Measurements from ENCODE around the gene MCTP2.
A peak's percentile ranks its signal among the peaks of the same experiment; 100 is the strongest.

Gene MCTP2

GRCh38 chr15:94359716-94360115, 128.4 kb downstream of the MCTP2 start:
- no peak for DNase-seq

- DNase-seq: no peak
Observed at GRCh38 chr15:94360251-94360685, 128.9 kb downstream of the MCTP2 start.

GRCh38 chr15:94362385-94363092, 131.2 kb downstream of the MCTP2 start:
- DNase-seq: no peak

GRCh38 chr15:94363382-94363781, 132.0 kb downstream of the MCTP2 start:
- no peak for DNase-seq

GRCh38 chr15:94366781-94367180, 135.4 kb downstream of the MCTP2 start:
- DNase-seq: peak; percentile 16

GRCh38 chr15:94367726-94368535, 136.6 kb downstream of the MCTP2 start:
- no peak for DNase-seq

- peak; percentile 57 for DNase-seq
Observed at GRCh38 chr15:94370206-94370935, 139.0 kb downstream of the MCTP2 start.

- no peak for DNase-seq
Observed at GRCh38 chr15:94370936-94371285, 139.6 kb downstream of the MCTP2 start.

GRCh38 chr15:94372821-94373220, 141.5 kb downstream of the MCTP2 start:
- no peak for DNase-seq

GRCh38 chr15:94375997-94376396, 144.6 kb downstream of the MCTP2 start:
- no peak for DNase-seq

GRCh38 chr15:94379986-94380385, 148.6 kb downstream of the MCTP2 start:
- DNase-seq: no peak

GRCh38 chr15:94380798-94381197, 149.4 kb downstream of the MCTP2 start:
- no peak for DNase-seq

GRCh38 chr15:94381384-94381783, 150.0 kb downstream of the MCTP2 start:
- no peak for DNase-seq

GRCh38 chr15:94383041-94383440, 151.7 kb downstream of the MCTP2 start:
- no peak for DNase-seq

- DNase-seq: no peak
Observed at GRCh38 chr15:94383706-94384105, 152.3 kb downstream of the MCTP2 start.

GRCh38 chr15:94385441-94385840, 154.1 kb downstream of the MCTP2 start:
- no peak for DNase-seq

- no peak for DNase-seq
Observed at GRCh38 chr15:94386351-94386750, 155.0 kb downstream of the MCTP2 start.

GRCh38 chr15:94387442-94387841, 156.1 kb downstream of the MCTP2 start:
- no peak for DNase-seq

GRCh38 chr15:94387849-94388441, 156.6 kb downstream of the MCTP2 start:
- DNase-seq: no peak

- DNase-seq: no peak
Observed at GRCh38 chr15:94395640-94396039, 164.3 kb downstream of the MCTP2 start.

GRCh38 chr15:94397337-94397736, 166.0 kb downstream of the MCTP2 start:
- DNase-seq: no peak

GRCh38 chr15:94398001-94398400, 166.6 kb downstream of the MCTP2 start:
- no peak for DNase-seq
